ENCODE results near the gene AFF3. TPM values are rescaled to one million over a fixed set of nuclear protein-coding genes. Genes with fewer than 3 reads are reported as not detected.

AFF3 gene
- total and polyA plus RNA-seq, 2 donors (not counting 3 experiments of a cell fraction or from before 2014, with no cell fraction given): 0.06 to 0.07 TPM

DNA sequence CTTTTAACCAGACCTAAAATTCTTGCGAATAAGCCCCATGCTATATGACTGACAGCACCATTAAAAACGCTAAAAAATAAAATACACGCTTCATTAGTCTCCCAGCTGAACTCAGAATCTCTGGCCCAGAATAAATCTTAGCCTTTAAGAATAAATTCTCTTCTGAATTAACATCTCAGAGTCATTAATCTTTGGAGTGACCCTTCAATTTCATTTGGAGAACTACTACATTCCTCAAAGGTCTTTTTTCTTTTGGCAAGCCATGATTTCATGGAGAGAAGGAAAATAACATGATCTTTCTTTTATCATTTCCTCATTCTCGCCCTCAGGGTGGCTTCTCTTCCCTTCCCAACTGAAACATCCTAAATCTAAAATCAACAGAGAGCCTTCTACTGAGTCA lies 259.0 kb downstream of the AFF3 start:
- no peak overlapping the region for H3K27ac ChIP-seq (ENCODE audit: insufficient read depth, low read depth, low read length)
- no peak for FAIRE-seq

More for the DNA sequence above, 259.0 kb downstream of the AFF3 start:
- intact Hi-C loops (cut with micrococcal nuclease): loop anchor here (5.0 kb wide), 1 partner anchor 314 kb away; no protein-coding TSS in a partner anchor
- H2AFZ ChIP-seq (ENCODE audit: low read depth, low read length): peak overlapping the region; percentile 12
- H3K36me3 ChIP-seq (ENCODE audit: control insufficient read depth in 2 of 2, extremely low read depth in 1 of 2, insufficient read depth in 2 of 2, low read length in 2 of 2): no peaks in the 10 kb centered on the region
- no peaks in the 10 kb centered on the region for H3K9me3 ChIP-seq (replicated peaks; ENCODE audit: control insufficient read depth, insufficient read depth, low read length)
- H3K79me2 ChIP-seq (ENCODE audit: control insufficient read depth, insufficient read depth, low read length): no peaks in the 10 kb centered on the region
- peaks cover 47% of the 10 kb centered on the region for H3K4me1 ChIP-seq (ENCODE audit: control insufficient read depth, extremely low read depth, insufficient read depth, low read length)
- TF ChIP-seq MAX (IDR thresholded peaks at IDR 0.05; ENCODE audit: insufficient read depth, insufficient read length): no peak
- TF ChIP-seq, protein P1, sequence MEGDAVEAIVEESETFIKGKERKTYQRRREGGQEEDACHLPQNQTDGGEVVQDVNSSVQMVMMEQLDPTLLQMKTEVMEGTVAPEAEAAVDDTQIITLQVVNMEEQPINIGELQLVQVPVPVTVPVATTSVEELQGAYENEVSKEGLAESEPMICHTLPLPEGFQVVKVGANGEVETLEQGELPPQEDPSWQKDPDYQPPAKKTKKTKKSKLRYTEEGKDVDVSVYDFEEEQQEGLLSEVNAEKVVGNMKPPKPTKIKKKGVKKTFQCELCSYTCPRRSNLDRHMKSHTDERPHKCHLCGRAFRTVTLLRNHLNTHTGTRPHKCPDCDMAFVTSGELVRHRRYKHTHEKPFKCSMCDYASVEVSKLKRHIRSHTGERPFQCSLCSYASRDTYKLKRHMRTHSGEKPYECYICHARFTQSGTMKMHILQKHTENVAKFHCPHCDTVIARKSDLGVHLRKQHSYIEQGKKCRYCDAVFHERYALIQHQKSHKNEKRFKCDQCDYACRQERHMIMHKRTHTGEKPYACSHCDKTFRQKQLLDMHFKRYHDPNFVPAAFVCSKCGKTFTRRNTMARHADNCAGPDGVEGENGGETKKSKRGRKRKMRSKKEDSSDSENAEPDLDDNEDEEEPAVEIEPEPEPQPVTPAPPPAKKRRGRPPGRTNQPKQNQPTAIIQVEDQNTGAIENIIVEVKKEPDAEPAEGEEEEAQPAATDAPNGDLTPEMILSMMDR (IDR thresholded peaks at IDR 0.05; ENCODE audit: extremely low read depth in 1 of 2, insufficient read depth in 1 of 2, low read depth in 1 of 2, low read length in 2 of 2): no peak
- no peak for TF ChIP-seq FOS (IDR thresholded peaks at IDR 0.05; ENCODE audit: borderline replicate concordance, insufficient read depth, low read length)
- no peak for TF ChIP-seq EZH2 (IDR thresholded peaks at IDR 0.05; ENCODE audit: borderline replicate concordance, low read depth, low read length, severe bottlenecking)
- no peak for TF ChIP-seq JUN (IDR thresholded peaks at IDR 0.05; ENCODE audit: borderline replicate concordance, insufficient read depth, insufficient read length, low read depth)
- no peak for TF ChIP-seq GATA2 (IDR thresholded peaks at IDR 0.05; ENCODE audit: insufficient read depth, insufficient read length, low read depth, low read length)
- TF ChIP-seq POLR2AphosphoS5 (IDR thresholded peaks at IDR 0.05; ENCODE audit: insufficient read depth, low read depth, low read length): no peak
- TF ChIP-seq POLR2A (IDR thresholded peaks at IDR 0.05; ENCODE audit: low read depth, low read length): no peak
- no peak for TF ChIP-seq MYC (IDR thresholded peaks at IDR 0.05; ENCODE audit: low read depth, low read length)
- dilution Hi-C loops (cut with MboI; ENCODE audit: extremely low pct_ligation_motif_present, low sequenced_read_pairs): no loop called here
- POLR2A ChIA-PET: no interaction called here
- H3K9me1 ChIP-seq (replicated peaks; ENCODE audit: control insufficient read depth, extremely low read depth, insufficient read depth, low read length): no peaks in the 10 kb centered on the region
- no peak overlapping the region for H3K9ac ChIP-seq (replicated peaks; ENCODE audit: extremely low read depth, insufficient read depth, low read length)
- peak; percentile 18 for DNase-seq (ENCODE audit: low read depth, low spot score)
- H3K4me3 ChIP-seq (replicated peaks in 1 of 3; ENCODE audit: insufficient read depth in 1 of 3, low read depth in 1 of 3, low read length in 3 of 3): no peak overlapping the region
- H3K27me3 ChIP-seq (ENCODE audit: control insufficient read depth in 2 of 2, insufficient read depth in 2 of 2, low read length in 2 of 2): no peaks in the 10 kb centered on the region
- CTCF ChIA-PET: interaction anchor here (5.2 kb wide), 1 partner anchor 64 kb away, joined by 55 read pairs; no protein-coding TSS in a partner anchor
- BruUV-seq (replicated peaks): no TSS peak
- H4K20me1 ChIP-seq (replicated peaks; ENCODE audit: control insufficient read depth, extremely low read depth, insufficient read depth, low read length): no peaks in the 10 kb centered on the region
- H3K4me2 ChIP-seq (ENCODE audit: insufficient read depth, low read length): peak overlapping the region; percentile 25
